Stimulated activated CD4-positive, alpha-beta T cell treated with anti-CD3 and anti-CD28 coated beads, Interleukin-2, amount 100 ng/mL, for 24 hours (primary cell): ENCODE results near the gene UNKL.

Source experiments
- DNase-seq, 2 donors: peaks; one replicate each; pipeline ENCODE4 v3.0.0-alpha.2; 2020

UNKL gene

DNA sequence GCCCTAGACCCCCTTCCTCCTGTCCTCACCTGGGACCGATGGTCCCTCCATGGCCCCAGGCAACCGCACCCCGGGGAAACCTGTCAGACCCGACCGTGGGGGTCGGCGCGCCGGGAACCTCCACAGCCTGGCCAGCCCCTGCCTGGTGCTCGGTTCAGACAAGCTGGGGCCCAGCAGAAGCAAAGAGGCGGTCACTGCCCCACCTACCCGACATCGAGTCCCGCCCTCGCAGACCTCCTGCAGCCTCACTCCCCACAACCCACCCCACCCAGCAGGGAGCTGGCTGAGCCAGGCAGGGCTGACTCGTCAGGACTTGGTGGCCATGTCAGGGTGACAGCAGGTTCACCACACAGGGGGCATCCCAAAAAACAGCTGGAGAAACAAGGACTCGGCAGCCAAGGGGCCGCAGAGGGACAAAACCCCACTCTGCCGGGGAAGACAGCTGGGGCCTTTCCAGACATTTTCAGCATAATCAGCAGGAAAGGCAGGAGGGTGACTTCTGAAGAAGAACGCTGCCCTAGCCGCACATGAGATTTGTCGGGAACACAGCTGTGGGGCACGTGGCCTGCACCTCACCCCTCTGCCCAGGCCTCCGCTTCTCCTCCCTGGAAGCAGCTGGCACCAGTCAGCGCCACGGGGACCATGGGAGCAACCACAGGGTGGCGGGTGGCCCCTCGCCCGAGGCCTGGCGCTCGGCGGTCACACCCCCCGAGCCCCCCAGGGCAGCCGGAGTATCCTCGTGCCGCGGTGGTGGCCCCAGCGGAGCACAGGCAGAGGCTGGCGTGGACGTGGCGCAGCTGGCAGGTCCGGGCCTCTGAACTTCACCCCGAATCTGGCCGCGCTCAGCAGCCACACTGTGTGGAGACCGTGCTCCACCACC lies 39.8 kb downstream of the UNKL start:
- DNase-seq, result no peak

DNA sequence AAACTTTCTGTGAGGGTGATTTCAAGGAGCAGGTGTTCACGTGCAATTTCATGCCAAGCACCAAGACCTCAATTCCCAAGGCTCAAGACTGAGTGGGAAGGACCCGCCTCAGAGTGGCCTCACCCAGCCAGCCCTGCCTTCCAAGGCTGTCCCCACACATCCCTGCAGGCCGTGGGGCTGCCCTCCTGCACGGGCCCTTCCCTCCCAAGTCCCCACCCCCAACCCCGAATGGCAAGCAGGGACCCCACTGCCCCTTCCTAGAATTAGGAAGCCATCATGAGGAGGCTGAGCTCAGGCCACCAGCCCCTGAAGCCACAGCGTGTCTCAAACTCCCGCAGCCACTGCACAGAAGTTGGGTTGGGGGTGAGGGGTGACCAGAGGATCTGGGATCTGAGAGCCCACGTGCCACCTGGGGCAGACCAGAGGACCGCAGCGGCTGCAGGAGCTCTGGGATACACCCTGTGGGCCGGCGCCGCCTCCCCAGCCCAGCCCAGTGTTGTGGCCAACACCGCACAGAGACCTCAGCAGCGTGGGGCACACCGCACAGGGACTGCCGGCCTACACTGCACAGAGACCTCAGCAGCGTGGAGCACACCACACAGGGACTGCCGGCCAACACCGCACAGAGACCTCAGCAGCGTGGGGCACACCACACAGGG lies 42.1 kb downstream of the UNKL start:
- no peak for DNase-seq

DNA sequence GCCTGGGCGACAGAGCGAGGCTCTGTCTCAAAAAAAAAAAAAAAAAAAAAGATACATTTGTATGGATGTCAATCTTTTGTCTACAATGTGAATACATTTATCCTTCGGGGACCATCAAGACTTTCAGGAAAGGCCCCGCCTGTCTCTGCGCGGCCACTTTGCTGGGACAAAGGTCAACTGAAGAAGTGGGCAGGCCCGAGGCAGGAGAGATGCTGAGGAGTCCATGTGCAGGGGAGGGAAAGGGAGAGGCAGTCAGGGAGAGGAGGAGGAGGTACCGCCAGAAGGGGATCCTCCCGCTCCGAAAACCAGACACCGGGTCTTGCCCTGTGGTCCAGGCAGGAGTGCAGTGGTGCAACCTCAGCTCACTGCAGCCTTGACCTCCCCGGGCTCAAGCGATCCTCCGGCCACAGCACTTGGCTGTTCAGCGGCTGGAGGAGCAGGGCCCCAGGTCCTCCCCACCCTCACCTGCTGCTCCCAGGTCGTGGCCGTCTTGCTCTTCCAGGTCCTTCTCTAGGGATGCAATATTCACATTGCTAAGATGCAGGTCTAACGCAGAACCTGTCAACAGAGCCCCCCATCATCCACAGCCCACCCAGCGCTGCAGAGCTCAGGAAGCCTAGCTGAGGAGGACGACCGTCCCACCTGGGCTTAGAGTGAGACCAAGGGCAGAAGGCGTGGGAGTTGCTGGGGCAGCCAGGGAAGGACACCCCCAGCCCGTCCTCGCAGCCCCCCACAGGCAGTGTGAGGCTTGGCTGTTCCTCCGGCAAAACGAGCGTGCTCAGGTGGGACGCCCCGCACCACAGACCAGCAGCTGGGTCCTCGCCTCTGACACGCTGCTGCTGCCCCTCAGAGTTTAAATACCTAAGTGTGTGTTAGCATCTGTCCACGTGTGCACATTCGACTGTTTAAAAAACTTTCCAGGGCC lies 43.2 kb downstream of the UNKL start:
- DNase-seq, result no peak

DNA sequence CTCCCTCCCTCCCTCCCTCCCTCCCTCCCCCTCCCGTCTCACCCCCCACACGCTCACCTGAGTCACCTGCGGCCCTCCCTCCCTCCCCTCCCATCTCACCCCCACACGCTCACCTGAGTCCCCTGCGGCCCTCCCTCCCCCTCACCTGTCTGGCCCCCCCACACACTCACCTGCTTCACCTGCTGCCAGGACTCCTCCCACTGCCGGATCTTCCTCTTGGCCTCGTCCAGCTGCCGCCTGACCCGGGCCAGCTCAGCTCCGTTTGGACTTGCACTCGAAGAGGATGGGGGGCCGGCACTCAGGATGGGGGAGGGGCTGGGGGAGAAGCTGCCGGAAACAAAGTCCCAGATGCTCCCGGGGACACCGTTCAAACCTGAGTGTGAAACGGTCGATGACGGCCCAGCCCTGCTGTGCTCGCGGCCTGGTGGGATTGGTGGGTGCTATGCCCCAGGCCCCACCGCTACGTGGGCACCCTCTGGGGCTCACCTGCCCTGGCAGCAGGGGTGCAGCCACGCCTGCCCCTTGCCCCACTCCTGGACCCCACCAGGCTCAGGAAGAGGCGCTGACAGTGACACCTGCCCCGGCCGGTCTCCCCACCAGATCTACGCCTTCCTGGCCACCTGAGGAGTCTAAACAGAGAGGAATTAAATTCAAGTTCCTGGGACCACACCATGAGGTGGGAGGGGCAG lies 46.9 kb downstream of the UNKL start:
- DNase-seq, result no peak

DNA sequence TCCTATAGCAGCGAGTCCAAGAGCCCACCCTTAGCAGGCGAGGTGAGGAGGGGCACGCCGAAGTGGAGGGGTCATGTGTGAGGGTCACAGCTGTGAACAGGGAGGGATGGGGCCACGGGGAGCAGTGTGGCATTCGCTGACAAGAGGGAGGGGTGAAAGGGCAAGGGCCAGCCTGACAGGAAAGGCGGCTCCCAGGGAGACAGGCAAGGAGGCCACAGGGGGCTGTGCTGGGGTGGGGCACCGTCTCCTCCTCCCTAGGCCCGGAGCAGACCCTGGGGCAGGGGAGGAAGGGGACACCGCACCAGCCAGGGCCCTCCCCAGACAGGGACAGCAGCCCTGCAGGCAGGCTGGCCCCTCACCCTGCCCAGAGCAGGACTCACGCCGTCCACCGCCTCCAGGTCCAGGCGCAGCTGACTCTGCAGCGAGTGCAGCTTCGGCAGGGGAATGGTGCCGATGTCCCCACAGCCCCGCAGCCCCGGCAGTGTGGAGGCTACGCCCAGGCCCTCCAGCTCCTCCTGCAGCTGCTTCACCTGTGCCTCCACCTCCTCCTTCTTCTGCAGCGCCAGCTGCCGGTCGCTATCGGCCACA lies 47.7 kb downstream of the UNKL start:
- DNase-seq, result no peak

DNA sequence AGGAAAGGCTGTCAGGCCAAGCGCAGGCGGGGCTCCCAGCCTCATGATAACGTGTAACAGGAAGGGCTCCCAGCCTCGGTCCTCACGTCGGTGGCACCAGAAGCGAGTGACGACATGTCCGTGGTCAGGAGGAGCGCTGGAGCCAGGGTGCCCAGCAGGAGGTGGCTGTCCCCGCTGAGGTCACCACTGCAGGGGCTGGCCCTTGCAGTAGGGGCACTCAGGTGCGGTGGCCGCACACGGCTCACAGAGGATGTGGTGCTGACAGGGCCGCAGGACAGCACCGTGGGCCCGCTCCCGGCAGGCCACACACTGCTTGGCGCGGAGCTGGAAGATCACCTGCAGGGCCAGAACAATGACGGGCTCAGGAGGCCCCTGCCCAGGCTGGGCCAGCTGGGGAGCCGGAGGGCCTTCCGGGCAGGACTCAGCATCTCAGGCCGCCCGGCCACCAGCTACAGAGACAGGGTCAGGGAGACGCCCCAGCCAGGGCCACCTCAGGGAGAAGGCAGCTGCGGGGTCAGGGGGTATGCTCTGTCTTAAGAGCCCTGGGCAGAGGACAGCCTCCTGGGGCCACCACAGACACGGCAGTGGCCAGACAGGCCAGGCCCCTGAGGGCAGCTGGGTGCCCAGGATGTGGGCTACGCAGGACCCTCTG lies 48.3 kb downstream of the UNKL start:
- no peak for DNase-seq

DNA sequence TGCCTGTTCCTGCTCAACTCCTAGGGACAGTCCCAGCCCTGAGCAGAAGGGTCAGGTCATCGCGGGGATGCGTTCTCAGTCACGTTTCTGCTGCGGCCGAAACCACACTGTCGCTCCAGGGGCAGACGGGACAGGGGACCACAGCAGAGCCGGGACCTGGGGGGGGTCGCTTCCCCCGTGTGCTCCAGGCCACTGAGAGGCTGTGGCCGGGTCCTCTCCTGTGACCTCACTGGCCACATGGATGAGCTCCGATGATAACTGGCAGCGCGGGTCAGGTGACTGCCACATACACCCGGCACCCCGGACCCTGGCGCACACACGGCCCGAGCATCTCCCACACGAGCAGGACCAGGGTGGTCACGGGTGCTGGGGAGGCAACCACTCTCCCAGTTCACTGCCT lies 50.0 kb downstream of the UNKL start:
- no peak for DNase-seq

DNA sequence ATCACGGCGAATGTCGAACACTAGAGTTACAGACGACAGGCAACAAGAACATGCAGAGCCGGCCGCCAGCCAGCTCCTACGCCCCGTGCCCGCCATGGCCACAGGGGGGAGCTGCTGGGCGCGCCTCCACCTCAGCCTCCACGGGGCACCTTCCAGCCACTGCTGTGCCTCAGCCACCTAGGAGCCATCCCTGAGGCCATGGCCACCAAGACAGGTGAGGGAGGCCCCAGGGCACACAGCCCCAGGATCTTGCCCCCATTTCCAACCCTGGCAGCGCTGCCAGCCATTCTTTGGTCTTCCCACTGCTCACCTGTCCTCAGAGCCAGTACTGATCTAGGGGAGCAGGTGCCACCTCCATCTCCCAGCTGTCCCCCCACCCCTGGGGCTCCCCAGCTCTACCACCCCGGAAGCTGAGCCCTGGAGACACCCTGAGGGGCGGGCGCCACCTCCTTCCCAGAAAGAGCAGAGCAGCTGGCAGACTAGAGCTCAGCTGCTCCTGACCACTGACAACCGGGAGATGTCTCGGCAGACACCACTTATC lies 50.9 kb downstream of the UNKL start:
- peak; percentile 78 to 79 for DNase-seq

DNA sequence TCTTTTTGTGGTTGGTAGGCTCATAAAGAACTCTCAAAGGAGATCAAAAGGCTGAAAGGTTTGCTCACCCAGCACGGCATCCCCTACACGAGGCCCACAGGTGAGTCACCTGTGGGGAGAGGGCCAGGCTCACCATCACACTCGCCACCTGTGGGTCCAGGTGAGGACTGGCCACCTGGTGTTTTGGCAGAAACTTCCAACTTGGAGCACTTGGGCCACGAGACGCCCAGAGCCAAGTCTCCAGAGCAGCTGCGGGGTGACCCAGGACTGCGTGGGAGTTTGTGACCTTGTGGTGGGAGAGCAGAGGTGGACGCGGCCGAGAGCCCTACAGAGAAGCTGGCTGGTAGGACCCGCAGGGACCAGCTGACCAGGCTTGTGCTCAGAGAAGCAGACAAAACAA lies 51.7 kb downstream of the UNKL start:
- DNase-seq, result no peak

DNA sequence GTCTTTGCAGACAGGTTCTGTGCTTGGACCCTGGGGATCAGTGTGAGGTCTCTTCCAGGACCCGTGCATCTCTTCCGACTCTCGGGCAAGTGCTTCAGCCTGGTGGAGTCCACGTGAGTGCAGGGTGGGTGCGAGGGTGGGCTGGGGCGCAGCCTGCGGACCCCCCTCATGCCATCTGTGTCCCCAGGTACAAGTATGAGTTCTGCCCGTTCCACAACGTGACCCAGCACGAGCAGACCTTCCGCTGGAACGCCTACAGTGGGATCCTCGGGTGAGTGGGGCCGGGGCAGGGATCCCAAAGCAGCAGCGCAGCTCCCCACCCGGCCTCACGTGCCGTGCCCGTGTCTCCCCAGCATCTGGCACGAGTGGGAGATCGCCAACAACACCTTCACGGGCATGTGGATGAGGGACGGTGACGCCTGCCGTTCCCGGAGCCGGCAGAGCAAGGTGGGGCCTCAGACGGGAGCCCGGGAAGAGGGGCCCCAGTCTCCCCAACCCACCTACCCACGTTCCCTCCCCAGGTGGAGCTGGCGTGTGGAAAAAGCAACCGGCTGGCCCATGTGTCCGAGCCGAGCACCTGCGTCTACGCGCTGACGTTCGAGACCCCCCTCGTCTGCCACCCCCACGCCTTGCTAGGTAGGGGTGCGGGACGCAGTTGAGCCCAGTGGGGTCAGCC lies 52.7 kb downstream of the UNKL start:
- no peak for DNase-seq

DNA sequence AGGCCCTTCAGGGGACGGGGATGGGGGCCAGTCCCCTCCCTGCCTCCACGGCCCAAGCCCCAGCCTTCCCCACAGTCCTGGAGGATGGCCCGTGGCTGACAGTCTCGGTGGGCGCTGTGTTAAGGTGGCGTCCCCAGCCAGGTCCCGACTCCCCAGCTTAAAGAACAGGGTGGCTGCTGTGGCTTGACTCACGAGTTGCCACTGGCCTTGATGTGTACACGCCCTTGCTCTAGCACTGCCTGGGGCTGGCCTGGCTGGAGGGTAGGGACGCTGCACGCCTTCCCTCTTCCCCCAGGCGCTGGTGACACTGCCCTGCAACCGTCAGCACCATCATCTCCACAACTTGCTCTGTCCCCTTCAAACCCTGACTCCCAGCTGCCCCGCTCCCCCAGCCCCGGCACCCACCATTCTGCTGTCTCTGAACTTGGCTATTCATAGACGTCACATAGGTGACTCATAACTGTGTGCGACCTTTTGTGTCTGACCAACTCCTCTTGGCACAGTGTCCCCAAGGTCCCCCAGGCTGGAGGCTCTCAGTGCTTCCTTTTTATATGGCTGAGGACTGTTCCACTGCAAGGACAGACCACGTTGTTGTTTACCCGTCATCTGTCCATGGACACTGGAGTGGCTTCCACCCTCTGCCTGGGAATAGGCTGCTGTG lies 56.5 kb downstream of the UNKL start:
- DNase-seq, result no peak

DNA sequence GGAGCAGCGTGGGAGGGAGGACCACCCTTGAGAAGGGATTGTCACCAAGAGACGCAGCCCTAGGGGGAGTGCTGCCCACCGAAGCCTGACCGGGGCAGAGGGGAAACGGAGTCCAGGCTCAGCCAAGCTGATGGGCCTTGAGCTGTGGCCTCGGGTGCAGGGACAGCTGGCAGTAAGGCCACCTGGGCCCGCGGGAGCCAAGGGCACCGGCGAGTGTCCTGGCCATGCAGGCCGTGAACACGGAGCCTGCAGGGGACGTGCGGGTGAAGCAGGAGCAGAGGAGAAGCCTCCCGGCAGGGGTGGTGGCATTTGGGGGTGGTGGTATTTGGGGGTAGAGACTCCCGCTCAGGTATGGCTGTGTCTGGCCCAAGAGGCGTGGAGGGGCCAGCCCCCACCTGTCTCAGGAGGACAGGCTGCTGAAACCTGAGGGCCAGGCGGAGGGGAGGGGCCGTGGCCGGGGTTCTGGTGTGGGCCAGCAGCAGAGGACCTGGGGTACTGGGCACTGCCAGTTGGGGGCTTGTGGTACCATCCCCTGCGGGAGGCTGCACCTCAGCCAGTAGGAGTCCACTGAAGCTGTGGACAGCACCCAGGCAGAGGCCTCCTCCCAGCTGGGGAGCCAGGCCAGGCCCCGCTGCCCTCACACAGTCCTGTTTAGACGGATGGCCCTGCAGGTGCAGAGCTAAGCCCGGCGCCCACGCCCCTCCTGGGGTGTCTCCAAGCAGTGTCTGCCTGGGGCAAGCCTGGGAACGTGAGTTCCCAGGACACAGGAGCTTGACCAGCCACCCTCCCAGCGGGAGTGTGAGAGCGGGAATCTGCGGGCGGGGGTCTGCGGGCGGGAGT lies 58.2 kb downstream of the UNKL start:
- DNase-seq, result no peak

DNA sequence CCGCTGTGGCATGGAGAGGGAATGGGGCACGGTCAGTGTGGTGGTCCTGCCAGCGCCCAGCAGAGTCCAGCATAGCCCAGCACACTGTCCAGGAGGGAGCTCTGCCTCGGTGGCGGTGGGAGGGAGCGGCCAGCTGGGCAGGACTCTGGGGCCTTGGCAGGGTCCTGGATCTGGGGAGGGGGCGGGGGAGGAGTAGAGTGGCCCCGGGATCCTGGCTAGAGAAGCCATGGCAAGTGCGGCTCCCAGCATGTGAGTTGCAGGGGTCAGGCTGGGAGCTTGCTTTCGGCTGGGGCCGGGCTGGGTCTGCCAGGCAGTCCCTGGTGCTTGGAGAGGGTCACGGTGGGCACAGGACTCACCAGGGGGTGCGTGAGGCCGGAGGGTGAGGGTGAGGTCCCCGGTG lies 58.9 kb downstream of the UNKL start:
- DNase-seq, result no peak

DNA sequence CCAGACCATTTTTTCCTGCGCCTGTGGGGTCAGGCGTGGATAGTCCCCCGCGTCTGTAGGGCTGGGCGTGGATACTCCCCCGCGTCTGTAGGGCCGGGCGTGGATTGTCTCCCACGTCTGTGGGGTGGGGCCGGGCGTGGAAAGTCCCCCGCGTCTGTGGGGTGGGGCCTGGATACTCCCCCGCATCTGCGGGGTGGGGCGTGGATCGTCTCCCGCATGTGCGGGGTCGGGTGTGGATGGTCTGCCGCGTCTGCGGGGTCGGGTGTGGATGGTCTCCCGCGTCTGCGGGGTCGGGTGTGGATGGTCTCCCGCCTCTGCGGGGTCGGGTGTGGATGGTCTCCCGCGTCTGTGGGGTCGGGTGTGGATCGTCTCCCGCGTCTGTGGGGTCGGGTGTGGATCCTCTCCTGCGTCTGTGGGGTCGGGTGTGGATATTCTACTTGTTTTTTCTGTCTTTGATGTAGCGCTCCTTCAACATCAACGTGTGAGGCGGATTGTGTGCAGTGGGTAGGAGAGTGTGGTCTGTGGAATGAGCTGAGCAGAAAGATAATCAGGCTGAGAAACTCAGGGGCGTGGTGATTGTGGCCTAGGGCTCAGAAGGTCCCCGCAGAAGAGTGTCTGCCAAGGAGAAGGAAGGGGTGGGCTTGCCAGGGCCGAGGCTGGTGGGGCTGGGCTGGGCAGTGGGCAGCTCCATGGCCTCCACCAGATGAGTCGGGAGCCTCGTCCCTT lies 59.5 kb downstream of the UNKL start:
- DNase-seq, result no peak

DNA sequence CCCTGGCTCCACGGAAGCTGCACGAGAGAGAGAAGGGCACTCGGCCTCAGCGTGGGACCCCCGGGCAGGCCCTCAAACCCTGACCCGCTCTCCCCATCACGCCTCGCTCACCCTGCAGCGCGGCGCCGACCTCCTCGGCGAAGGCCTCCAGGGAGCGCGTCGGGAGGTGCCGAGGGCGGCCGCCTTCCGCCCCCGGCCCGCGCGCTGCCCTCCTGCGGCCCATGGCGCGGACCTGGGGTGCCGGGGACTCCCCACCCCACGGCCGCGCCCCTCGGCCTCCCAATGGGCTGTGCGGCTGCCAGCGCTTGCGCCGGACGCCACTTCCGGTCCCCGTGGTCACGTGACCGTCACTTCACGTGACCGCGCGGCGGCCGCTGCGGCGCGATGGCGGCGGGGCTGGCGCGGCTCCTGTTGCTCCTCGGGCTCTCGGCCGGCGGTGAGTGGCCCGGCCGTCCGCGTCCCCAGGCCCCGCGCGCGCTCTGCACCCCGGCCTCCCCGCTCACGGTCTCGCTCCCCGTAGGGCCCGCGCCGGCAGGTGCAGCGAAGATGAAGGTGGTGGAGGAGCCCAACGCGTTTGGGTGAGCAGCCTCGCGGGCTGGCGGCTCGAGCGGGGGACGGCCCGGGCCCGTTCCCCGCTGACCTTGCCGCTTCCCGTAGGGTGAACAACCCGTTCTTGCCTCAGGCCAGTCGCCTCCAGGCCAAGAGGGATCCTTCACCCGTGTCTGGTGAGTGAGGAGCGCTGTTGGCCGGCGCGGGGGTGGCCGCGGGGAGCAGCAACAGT lies 62.7 kb downstream of the UNKL start, which contains the start of the genes GNPTG and TSR3:
TSS of gene GNPTG (plus strand) at position 350 of the 781 bp plus-strand sequence. CDS start at position 385, 35 bp downstream.
TSS of gene TSR3 (minus strand) at position 297 of the 781 bp plus-strand sequence. CDS start at position 223, 74 bp downstream.
- peak; percentile 85 to 88 for DNase-seq

DNA sequence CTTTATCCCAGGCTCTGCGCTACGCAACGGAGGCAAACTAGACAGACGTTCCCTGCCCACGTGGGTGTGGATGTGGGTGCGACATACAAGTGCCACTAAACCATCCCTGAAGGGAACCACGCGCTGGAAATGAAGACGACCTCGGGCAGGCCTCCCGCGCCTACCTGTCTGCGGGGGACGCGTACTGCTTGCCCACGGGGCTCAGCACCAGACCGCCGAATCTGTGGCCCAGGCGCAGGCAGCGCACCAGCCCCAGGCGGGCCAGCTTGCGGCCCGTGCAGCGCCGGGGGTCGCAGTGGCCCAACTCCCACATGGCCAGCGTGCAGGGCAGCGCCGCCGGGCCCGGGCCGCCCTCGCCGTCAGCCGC lies 63.3 kb downstream of the UNKL start:
- DNase-seq, result no peak

DNA sequence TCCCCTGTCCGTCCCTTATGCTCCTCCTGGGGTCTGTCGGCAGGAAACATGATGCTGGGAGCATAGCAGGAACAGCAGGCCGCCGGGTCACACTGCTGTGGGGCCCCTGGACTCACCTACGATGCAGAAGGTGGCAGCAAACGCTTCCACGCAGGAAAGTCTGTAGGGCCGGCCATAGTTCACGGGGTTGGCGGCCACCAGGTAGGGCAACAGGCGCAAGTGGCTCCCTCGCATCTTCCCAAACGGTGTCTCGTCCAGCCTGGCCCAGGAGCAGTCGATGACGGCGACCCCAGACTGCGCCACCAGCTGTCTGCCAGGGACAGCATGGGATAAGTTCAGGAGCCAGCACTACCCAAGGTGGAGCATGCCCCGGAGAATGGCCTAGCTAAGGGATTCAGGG lies 63.8 kb downstream of the UNKL start:
- no peak for DNase-seq

DNA sequence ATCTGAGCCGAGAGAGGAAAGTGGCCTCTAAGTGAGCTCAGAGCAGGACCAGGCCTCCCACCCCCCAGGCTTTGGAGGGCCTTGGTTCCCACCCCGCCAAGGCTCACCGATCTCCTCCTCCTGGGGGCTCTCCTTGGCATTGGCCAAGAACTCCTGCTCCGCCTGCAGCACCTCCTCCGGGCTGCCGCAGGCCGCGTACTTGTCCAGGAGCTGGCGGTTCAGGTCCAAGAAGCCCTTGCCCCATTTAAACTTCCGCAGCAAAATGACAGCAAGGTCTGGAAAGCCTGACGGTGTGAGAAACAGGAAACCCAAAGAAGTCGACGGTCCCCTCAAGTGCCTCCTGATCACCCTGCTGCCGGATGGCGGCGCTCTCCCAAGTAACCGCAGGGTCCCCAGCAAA lies 64.6 kb downstream of the UNKL start:
- DNase-seq, result no peak
